RWPE1 (cell line): ENCODE data around the gene AMER3.

Experiments
- CTCF ChIA-PET: fragments of 350-600 bp; sonication (Branson Sonifier 250); formaldehyde crosslinking; extraction: SDS; loops from one replicate; lab custom pipeline; 2021; lab: Yijun Ruan, JAX
- POLR2A ChIA-PET: fragments of 400-600 bp; formaldehyde crosslinking; extraction: SDS; loops from one replicate; lab custom pipeline; 2020; ENCODE audit warnings: antibody characterized with exemption; ENCODE audit not compliant: low non-redundant PET; lab: Yijun Ruan, JAX
- DNase-seq: peaks from one replicate; pipeline ENCODE4 v3.0.0; 2012; ENCODE audit warnings: low spot score
- H3K27ac ChIP-seq: fragments of 450-650 bp; 2 replicates; pipeline ENCODE4 v1.5.1; 2017
- CTCF ChIP-seq: fragments of 450-650 bp; conservative IDR thresholded peaks from 2 replicates; pipeline ENCODE4 v1.5.1; 2017; ENCODE audit warnings: low read depth, mild to moderate bottlenecking

AMER3 gene

GRCh38 chr2:130790312-130790711 lies 35.0 kb downstream of the AMER3 start:
- TF ChIP-seq CTCF = no peak
- H3K27ac ChIP-seq = no peak overlapping the region
- ChIA-PET CTCF (no interaction called here), POLR2A (no interaction called here)
- no peak for DNase-seq

GRCh38 chr2:130790804-130791616 lies 35.7 kb downstream of the AMER3 start:
- POLR2A ChIA-PET = no interaction called here

GRCh38 chr2:130791617-130791939 lies 36.2 kb downstream of the AMER3 start:
- no peak for DNase-seq
- POLR2A ChIA-PET = no interaction called here
- H3K27ac ChIP-seq = no peak overlapping the region
- CTCF ChIA-PET = no interaction called here
- TF ChIP-seq CTCF = no peak

More at GRCh38 chr2:130790804-130791616, 35.7 kb downstream of the AMER3 start:
- DNase-seq = no peak
- CTCF ChIA-PET = no interaction called here
- no peak for TF ChIP-seq CTCF
- no peak overlapping the region for H3K27ac ChIP-seq

GRCh38 chr2:130795431-130795830 lies 40.1 kb downstream of the AMER3 start:
- CTCF ChIA-PET = interaction anchor here (0.6 to 1.0 kb wide), 3 partner anchors 36 to 252 kb away, joined by 3 to 5 read pairs (median 3); no protein-coding TSS in a partner anchor
- no peak overlapping the region for H3K27ac ChIP-seq
- DNase-seq = no peak
- TF ChIP-seq CTCF = no peak
- POLR2A ChIA-PET = no interaction called here

- TF ChIP-seq CTCF = no peak
- H3K27ac ChIP-seq = no peak overlapping the region
- DNase-seq = no peak
- ChIA-PET CTCF (interaction anchor here (0.6 to 3.8 kb wide), 5 partner anchors 8 to 251 kb away, joined by 3 to 22 read pairs (median 5); partner anchors contain the start of gene ARHGEF4), POLR2A (no interaction called here)
Observed at GRCh38 chr2:130796290-130796689, 41.0 kb downstream of the AMER3 start.

- H3K27ac ChIP-seq = peak overlapping the region; percentile 91
- peak; percentile 92 for TF ChIP-seq CTCF
- peak; percentile 77 for DNase-seq
- ChIA-PET CTCF (interaction anchor here (0.6 to 3.8 kb wide), 29 partner anchors 10 to 294 kb away, joined by 3 to 22 read pairs (median 4); partner anchors contain the start of gene ARHGEF4), POLR2A (interaction anchor here (0.6 kb wide), 1 partner anchor 53 kb away, joined by 5 read pairs; no protein-coding TSS in a partner anchor)
Observed at GRCh38 chr2:130797493-130798435, 42.4 kb downstream of the AMER3 start.
